Measurements from ENCODE around the gene TCF4.

Gene TCF4

DNA sequence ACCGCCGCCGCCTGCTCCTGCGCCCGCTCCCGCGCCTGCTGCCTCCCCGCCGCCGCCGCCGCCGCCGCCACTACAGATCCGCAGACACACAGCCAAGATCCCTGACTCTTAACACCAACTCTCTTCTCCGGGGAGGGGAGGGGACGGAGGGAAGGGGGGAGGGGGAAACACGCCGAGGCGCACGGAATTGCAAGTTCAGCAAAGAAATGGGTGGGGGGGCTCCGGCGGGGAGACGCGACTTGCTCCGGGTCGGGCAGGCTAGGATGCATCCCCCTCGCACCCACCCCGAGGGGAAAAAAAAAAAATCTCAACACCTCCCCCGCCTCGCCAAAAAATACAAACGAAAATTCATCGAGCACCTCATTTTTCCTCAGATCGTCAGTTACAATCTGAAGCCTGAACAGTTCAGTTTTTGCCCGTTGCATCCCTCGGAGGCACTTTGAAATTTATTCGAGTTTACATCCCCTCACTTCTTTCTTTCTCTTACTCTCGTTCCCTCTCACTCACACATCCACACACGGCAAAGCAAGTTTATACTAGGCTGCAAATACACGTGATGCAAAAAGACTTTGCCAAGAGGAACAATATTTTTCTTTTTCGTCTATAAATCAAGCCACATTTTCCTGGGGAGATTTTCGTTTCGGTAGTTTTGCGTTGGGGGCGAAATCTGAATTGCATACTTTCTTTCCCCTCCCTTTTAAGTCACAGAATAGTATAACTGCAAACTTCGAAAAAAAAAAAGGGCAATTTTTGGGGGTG lies at the start of gene TCF4:
TSS of gene TCF4 (minus strand) at position 82 of the 759 bp plus-strand sequence. CDS start 1,076 bp downstream, outside the sequence.
- DNase-seq = peak; percentile 30

DNA sequence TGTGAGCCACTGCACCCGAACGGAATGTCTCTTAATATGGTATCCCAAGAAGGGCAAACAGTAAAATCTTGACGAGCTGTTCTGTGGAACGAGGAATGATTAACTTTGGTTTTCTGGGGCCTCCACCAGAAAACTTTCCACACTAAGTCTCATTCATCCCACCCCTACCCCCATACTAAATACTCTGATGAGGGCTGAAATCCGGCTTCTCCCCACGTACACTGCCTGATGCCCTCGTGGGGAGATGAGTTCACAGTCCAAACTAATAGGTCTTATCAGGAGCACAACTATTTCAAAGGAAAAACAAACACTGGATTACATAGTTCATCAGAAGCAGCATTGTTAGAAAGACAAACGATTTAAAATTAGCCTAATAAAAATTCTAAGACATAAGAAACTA lies 49.2 kb upstream of the TCF4 start:
- DNase-seq = no peak

DNA sequence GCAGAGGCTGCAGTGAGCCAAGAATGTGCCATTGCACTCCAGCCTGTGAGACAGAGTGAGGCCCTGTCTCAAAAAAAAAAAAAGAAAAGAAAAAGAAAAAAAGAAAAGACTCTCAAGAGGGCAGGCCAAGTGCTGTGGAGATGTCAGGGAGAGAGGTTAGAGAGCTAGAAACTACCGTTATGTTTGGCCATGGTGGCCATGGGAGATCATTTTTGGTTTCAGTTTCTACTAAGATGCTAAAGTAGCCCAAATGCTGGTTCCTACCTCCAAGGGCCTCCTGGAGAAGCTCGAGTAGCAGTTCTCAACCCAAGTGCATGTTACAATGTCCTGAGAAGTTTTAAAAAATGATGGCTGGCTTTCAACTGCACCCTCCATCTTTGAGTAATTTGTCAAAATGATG lies 47.4 kb upstream of the TCF4 start:
- DNase-seq = no peak

DNA sequence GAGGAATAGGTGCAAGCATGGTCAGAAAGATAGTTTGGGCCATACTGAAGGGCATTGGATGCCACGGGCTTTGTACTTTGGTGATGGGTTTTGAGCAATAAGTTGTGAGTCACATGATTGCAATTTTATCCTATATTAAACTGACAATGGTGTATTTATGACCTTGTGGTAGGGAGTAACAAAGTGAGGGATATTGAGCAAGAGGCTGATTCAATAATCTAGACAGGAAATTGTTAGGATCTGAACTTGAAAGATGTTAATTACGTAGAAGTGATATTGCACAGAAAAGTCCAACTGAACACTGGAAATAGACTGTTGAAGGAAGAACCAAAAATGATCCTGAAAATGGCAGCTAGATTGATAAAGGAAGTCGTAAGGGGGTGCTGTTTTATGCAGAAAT lies 46.6 kb upstream of the TCF4 start:
- DNase-seq = no peak

DNA sequence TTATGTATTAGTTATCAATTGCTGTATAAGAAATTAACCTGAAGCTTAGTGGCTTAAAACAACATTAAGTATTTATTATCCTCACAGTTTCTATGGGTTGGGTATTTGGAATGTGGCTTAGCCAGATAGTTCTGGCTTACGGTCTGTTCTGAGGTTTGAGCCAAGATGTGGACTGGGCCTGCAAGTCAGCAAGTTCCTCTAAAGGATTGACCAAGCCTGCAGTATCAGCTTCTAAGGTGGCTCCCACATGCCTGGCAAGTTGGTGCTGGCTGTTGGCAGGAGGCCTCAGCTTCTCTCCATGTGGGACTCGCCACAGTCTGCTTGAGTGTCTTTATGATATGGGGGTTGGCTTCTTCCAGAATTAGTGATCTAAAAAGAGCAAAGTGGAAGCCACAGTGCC lies 45.0 kb upstream of the TCF4 start:
- DNase-seq = no peak

DNA sequence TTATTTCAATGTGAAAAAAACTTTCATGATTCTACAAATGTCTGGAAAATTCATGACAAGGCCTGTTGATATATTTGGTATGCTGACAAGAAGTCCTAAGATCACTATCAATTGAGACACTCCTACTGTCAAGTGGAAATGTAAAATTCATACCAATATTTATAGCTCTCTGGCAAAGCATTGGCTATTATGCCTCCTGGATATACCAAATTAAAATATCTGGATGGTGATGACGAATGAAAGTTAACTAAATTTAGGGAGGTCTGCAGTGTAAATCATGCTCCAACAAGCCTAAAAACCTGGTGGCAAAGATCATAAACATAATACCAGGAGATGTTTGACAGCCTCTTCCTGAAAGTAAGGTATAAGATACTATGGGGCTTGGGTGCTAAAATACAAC lies 41.1 kb upstream of the TCF4 start:
- DNase-seq = no peak

DNA sequence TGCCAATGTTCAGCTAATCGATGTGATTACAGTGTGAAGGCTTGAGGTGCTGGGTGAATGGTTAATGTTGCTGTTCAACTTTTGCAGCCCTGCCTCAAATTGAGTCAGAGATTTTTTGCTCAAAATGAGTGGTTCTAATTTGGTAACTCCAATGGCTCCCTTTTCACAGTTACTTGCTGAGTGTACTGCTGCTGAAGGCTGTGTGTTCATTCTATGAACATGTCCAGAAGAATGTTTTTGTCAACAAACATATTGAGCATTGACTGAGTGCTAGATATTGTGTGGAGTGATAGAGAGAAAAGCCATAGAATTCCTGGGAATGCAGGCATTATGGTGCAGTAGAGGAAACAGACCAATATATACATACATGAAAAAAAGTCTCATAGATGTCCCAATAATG lies 39.0 kb upstream of the TCF4 start:
- no peak for DNase-seq

DNA sequence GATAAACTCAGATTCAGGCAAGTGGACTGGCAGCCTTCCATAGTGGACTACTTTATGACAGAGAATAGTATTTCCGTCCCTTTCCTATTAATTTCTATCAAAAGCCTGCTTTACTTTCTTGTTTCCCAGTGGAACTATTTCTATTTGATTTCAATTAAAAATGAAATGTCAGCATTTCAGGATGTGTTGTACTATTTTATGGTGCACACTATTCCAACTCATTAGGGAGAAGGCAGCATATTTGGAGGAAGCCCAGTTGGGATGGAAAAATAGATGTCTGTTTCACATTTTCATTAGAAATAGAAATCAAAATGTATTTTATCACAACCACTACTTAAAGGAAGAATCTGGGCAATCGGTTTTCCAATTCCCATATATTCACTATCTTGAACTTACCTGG lies 37.9 kb upstream of the TCF4 start:
- no peak for DNase-seq

DNA sequence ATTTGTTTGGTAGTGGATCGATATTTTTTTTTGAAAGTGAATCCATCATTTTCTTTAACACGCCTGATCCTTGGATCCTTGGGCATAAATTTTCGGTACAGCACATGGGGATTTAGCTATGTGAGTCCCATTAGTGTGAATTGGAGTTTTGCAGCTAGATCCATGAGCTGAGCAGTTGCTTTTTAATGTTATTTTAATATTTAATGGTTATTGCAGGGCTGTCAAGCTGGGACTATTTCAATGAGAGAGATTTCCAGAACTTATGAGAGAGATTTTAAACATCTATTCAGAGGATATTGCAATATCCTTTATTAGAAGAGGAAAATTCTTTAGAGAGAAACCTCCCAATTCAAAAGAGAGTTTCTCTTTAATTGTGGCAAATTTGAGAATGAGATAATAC lies 35.6 kb upstream of the TCF4 start:
- no peak for DNase-seq

DNA sequence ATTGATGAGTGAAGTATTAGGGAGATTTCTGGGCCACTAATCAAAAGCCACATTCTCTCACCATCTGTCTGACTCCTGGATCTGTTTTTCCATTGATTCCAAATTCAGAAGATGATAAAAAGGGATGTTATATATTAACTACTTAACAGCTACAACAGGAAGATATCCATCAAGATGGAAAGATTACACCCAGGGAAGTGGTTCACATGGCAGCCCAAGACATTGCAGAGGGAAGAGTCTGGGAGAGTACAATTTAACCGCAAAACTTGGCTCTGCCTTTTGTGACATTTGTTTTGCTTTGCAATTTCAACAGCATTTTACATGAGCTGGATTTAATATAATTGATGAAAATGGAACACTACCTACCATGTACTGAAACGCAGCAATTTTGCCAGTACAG lies 22.5 kb upstream of the TCF4 start:
- no peak for DNase-seq

DNA sequence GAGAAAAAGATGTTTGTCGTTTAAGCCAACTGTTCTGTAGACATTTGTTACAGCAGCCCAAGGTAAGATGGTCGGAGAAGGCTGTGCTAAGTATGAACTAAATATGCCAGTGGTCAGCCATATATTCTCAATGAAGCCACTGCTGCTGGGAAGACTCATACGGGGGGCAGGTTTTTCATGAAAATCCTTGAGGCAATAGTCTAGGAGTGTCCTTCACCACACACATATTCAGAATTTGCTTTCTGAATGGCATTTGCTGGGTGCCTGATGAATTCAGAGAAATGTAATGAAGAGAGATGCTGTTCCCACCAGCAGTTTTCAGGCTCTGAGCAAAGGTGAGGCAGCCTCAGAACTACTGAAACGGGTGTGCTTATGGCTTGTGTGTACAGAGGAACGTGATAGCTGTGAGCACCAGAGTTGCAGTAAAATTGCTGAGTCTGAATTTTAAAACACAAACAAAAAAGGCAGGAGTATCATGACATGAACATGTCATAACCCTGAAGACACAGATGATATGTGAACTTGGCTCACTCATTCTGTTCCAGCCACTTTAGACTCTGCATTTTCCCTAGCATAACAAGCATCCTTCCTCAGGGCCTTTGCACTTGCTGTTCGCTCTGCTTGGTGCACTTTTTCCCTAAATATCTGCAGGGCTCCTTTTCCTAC lies 21.3 kb upstream of the TCF4 start:
- DNase-seq = no peak

DNA sequence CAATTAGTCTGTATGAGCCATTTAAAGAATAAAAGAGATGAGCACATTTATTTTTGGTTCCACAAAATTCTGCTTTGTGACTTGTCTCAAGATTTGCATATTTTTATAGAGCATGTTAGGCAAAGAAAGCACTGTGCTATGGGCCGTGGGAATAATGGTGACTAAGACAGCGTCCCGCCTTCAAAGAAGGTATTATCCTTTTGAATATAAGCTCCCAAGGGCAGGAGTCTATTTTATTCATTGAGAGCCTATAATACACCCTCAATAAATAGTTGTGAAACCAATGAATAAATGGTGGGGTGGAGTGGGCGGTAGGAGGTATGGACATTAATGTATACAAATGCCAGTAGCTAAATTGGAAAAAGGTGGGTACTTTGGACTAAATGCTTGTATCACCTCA lies 20.5 kb upstream of the TCF4 start:
- DNase-seq = no peak

DNA sequence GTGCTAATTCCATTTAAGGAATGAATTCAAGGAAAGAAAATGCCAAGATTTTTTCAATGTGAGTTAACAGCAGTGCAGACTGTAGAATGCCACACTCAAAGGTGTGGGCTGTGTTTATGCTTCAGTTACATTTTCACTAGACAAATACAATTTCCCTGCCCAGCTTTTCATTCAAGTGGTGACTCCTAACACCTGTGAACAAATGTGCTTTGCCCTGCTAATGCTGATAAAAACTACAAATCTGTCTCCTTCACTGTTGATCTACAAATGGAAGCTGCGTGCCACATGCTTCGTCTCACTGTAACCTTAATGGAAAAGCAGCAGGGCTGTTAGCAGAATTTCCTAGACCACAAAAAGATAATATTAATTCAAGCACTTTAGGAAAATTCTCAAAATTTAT lies 19.8 kb upstream of the TCF4 start:
- DNase-seq = no peak

DNA sequence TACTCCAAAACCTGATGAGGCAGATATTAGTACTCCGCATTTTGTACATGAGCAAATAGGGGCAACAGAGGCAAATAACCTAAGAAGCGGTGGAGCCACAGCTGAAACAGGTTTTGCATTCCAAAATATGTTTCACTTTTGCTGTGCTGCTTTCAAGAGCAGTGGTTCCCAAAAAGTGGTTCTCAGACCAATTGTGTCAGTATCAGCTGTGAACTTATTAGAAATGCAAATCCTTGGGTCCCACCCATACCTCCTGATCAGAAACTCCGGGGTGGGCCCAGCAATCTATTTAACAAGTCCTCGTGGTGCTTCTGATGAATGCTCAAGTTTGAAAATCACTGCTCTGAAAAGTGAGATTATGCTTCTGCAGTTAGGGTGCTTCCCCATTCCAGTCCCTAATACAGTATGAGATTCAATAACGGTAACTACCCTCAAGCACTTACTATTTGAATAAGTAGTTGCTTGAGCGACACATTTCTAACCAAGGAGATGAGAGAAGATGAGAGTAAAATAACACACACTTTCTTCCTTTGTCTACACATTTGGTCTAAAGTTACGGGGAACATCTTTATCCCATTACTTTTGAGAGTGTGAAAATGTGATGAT lies 17.8 kb upstream of the TCF4 start:
- no peak for DNase-seq

DNA sequence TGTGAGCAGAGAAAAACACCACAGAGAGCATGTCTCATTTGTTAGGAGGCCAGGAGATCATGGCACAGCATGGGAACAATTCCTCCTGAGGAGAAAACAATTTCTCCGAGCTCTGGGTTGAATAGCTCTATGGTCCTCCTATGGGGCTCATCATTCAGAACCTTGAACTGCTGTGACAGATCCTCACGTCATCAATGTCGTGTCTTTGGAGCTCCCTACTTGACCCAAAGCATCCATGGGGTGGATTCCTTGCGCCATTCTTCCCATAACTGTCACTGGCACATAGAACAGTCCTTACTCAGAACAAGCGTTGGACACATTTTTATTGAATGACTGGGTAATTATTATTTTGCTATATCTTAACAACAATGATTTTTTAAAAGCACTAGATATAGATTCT lies 15.8 kb upstream of the TCF4 start:
- DNase-seq = no peak

DNA sequence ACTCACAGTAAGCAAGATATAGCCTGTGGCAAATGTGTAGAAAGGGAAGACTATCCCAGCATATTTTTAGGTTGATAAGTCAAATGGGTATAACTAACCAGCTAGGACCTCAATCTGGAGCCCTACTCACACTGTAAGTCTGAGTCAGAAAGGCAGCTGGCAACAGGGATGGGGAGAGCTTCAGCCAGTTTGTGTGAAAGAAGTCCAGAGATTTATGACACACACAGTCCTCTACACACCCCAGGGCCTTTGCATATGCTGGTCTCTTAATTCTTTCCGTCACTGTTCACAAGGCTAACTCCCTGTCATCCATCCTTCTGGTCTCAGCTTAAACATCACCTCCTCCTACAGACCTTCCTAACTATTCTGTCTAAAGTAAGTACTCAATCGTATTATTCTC lies 5.9 kb upstream of the TCF4 start:
- DNase-seq = no peak

DNA sequence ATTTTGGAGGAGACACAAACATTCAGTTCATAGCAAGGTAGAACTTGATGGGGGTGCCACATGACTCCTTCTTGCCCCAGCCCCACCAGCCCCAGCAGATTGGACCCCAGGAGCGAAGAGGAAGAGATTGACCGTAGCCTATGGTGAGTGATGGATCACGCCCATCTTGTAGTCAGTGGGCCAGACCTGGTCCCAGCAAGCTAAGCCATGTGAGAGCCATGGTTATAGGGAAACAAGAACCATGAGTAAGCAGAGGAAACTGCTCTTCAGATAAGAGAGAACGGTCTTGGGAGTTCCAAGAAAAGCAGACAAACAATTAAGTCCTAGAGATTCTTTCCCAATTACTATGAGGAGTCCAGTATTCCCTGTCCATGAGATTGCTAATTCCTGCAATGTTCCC lies 4.6 kb upstream of the TCF4 start:
- DNase-seq = no peak

DNA sequence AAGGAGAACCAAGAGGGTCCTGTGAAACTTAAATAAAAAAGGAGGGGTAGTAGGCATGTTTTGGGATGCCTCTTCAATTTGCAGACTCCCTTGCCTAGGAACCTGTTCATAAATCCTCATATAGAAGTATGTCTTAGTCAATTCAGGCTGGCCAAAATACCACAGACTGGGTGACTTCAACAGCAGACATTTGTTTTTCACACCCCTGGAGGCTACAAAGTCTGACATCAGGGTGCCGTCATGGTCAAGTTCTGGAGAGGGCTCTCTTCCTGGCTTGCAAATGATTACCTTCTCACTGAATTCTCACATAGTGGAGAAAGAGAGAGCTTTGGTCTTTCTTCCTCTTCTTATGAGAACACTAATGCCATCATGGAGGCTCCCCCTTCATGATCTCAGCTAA lies 4.1 kb upstream of the TCF4 start:
- DNase-seq = no peak

DNA sequence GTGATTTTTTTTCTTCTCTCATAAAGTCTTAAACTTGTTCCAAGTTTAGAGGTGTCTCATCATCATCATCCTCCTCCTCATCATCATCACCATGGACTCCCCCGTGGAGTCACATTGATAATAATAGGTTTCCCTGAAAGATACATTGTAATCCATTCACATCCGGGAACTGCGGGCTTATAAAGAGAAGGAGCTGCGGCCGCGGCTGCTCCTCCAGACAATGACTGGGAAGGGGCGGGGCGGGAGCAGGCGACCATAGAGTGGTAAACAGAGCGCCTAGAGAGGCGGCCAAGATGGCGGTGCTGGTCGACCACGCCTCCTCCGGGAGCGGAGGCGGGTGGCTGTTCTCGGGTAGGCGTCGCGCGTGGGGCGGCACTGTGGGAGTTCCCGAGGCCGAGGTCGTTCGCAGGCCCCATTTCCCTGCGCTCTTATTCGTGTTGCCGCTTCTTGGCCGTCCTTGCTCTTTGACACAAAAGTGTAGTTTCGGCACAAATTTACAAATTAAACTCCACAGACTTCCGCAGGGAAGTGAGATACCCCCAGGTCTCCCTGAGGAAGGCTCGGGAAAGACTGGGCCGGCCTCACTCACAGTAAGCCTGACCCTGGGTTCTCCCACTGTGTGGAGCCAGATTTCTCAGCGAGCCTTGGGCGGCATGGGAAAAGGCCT lies 1.8 kb upstream of the TCF4 start:
- DNase-seq = peak; percentile 84

DNA sequence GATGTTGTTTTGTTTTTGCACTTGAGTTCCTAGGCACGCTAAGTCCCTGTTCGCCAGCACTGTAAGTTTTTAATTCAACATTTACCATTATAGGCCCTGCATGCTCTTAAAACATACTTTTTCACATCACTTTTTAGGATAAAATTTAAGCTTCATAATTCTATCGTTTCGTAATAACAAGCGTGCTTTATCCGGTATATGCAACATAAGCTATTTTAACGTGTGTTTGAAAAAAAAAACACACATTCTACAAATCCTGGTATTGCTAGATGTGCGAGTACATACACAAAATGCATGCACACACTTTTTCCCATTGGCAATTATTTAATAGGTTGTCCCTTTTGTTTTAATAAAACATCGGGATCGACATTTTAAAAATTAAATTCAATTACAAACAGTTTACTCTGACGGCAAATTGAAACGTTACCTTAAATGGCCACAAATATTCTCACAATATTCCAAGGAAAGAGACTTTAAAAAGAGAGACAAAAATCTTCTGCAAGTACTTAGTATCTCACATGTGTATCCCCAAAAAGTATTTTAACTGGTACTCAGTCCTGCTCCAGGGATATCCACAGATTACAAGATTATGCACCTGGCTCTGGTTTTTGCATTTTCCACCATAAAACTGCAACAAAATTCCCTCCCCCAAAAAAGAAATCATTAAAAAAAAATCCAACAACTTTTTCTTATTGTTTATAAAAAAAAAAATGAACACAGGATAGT lies 1.0 kb upstream of the TCF4 start:
- no peak for DNase-seq

DNA sequence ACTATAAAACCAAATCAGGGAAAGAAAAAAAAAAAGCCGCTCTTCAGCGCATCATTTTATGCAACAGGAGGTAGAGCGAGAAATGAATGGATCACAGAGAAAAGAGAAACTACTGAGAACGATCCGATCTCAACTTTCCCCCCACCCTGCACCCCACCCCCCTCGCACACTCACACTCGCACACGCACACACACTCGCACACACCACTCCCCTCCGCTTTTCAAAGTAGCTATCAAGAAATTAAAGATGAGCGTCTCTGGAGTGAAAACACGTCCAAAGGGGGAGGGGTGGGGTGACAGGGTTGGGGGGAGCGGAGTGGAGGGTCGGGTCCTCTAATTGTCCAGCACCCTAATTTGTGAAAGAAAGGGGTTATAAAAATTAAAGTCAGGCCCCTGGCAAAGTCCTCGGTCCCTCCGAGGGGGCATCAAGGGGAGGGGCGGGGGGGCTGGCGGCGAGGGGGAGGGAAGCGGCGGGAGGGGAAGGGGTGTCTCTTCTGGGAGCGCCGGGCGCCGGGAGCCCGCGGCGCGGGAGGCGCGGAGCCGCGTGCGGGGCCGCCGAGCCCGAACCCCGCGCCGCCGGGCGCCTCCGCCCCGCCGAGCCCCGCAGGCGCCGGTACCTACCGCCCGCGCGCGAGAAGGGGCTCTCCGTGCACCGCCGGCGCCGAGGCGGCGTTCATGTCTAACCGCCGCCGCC lies 428 bp downstream of the TCF4 start:
- no peak for DNase-seq

DNA sequence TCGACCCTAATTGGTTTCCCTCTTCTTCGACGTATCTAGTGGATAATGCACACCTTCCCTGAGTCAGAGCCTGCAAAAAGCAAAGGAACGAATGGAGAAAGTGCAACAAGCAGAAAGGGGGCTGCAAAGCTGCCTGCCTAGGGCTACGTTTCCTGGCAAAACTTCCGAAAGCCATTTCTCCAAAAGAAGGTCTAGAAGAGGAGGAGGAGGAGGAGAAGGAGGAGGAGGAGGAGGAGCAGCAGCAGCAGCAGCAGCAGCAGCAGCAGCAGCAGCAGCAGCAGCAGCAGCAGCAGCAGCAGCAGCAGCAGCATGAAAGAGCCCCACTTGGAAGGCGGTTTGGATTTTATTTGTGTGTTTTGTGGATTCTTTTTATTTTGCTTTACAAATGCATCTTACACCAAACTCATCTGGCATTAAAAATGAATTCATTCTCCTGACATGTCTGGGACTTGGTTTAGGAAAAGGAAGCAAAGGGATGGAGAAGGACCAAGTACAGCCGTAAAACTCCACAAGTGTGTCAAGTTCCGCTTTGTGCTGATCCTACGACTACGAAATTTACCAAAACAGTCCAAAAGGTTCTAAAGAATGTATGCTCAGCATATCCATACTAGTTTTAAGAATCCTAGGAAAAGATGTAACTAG lies 2.0 kb downstream of the TCF4 start:
- no peak for DNase-seq
